22Rv1 (cell line): ENCODE measurements around the gene NEK8.

Experiments
- ZFX ChIP-seq: fragments of 450-650 bp; IDR thresholded peaks from 2 replicates; pipeline ENCODE4 v1.6.1; 2017; ENCODE audit warnings: antibody characterized with exemption, borderline replicate concordance
- TF ChIP-seq, protein P1 (sequence below): fragments of 450-650 bp; IDR thresholded peaks from 2 replicates; pipeline ENCODE4 v1.5.1; 2017; ENCODE audit warnings: mild to moderate bottlenecking

DNA sequence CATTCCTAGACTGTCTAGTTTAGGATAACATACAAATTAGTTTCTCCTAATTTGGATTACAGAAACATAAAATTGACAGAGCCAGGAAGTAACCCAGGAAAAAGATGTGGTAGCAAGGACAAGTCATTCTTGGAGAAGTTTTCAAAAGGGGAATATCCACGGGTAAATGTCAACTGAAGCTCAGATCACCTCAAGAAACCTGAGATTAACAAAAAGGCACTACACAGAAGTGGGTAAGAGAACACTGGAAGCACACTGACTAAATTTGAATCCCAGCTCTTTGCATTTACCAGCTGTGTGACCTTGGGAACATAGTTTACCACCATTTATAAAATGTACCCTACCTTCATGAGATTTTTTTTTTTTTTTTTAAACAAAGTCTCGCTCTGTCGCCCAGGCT is 54.6 kb downstream of the NEK8 start:
- TF ChIP-seq, protein P1, sequence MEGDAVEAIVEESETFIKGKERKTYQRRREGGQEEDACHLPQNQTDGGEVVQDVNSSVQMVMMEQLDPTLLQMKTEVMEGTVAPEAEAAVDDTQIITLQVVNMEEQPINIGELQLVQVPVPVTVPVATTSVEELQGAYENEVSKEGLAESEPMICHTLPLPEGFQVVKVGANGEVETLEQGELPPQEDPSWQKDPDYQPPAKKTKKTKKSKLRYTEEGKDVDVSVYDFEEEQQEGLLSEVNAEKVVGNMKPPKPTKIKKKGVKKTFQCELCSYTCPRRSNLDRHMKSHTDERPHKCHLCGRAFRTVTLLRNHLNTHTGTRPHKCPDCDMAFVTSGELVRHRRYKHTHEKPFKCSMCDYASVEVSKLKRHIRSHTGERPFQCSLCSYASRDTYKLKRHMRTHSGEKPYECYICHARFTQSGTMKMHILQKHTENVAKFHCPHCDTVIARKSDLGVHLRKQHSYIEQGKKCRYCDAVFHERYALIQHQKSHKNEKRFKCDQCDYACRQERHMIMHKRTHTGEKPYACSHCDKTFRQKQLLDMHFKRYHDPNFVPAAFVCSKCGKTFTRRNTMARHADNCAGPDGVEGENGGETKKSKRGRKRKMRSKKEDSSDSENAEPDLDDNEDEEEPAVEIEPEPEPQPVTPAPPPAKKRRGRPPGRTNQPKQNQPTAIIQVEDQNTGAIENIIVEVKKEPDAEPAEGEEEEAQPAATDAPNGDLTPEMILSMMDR, result no peak
- TF ChIP-seq ZFX, result no peak
